Endothelial cell (in vitro differentiated cells): ENCODE measurements around the gene RAPH1. TPM values are rescaled to one million over a fixed set of nuclear protein-coding genes. Genes with fewer than 3 reads are reported as not detected.
"Not testable (repeated sequence)": the region's sequence is repeated elsewhere in the genome, so short reads cannot be mapped to it uniquely, and the experiment has no call there.

Experiments used
- DNase-seq: peaks from one replicate; pipeline ENCODE4 v3.0.0; 2021; ENCODE audit warnings: low spot score
- H3K27ac Mint-ChIP-seq: one replicate; pipeline ENCODE4 v1.8.0; 2021; ENCODE audit warnings: mixed read lengths, inconsistent platforms; ENCODE audit not compliant: unreplicated experiment
- H3K27me3 Mint-ChIP-seq: one replicate; pipeline ENCODE4 v1.8.0; 2021; ENCODE audit warnings: mild to moderate bottlenecking, moderate library complexity, mixed read lengths, inconsistent platforms; ENCODE audit not compliant: unreplicated experiment
- H3K36me3 Mint-ChIP-seq: one replicate; pipeline ENCODE4 v1.8.0; 2021; ENCODE audit warnings: mild to moderate bottlenecking, low read depth, mixed read lengths, inconsistent platforms; ENCODE audit not compliant: unreplicated experiment
- H3K4me1 Mint-ChIP-seq: one replicate; pipeline ENCODE4 v1.8.0; 2021; ENCODE audit warnings: mild to moderate bottlenecking, mixed read lengths, inconsistent platforms; ENCODE audit not compliant: unreplicated experiment
- H3K4me3 Mint-ChIP-seq: one replicate; pipeline ENCODE4 v1.8.0; 2021; ENCODE audit warnings: mild to moderate bottlenecking, mixed read lengths, inconsistent platforms; ENCODE audit not compliant: unreplicated experiment
- H3K9me3 Mint-ChIP-seq: one replicate; pipeline ENCODE4 v1.8.0; 2021; ENCODE audit warnings: mixed read lengths, inconsistent platforms; ENCODE audit not compliant: unreplicated experiment
- CTCF ChIP-seq: fragments of 200-600 bp; sonication (generic); IDR thresholded peaks from one replicate; pipeline ENCODE4 v1.5.0; 2021; ENCODE audit warnings: antibody characterized with exemption; ENCODE audit not compliant: unreplicated experiment
- total RNA-seq: library from RNA; stranded (reverse); fragmentation: NEBNext Ultra II Directional; extraction: Animal tissue kit (Norgen Biotek cat#: 25700); gene quantifications from one replicate; pipeline ENCODE4 v1.2.1, GENCODE V29; 2021; ENCODE audit not compliant: unreplicated experiment

RAPH1 gene
- total RNA-seq, 1 donor from 2014 or later = 74.1 TPM

DNA sequence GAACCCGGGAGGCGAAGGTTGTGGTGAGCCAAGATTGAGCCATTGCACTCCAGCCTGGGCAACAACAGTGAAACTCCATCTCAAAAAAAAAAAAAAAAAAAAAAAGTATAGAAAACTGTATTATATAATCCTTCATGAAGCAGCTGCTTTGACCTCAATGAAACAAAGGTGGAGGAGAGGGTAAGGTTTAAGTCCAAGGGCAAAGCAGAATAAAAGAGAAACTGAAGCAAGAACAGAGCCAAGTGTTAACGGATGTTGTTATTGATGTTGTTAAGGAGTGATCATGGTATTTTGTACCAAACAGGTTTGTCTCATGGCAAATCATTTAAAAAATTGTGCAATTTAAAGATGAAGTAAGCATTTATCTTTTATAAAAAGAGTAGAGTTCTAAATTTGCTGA is 7.4 kb downstream of the RAPH1 start:
- Mint-ChIP-seq H3K9me3 (no peaks in the 10 kb centered on the region), H3K4me3 (no peak overlapping the region), H3K4me1 (peaks cover 4% of the 10 kb centered on the region), H3K27ac (no peak overlapping the region), H3K27me3 (no peaks in the 10 kb centered on the region), H3K36me3 (no peaks in the 10 kb centered on the region)
- no peak for TF ChIP-seq CTCF
- DNase-seq = no peak

DNA sequence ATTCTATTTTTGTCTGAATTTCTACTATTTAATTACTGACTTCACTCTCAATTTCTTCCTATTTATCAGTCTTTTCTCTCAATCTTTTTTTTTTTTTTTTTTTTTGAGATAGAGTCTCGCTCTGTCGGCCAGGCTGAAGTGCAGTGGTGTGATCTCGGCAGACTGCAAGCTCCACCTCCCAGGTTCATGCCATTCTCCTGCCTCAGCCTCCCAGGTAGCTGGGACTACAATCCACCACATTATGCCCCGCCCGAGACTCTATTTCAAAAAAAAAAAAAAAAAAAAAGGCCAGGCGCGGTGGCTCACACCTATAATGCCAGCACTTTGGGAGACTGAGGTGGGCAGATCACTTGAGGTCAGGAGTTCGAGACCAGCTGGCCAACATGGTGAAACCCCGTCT is 21.8 kb downstream of the RAPH1 start:
- not testable (repeated sequence) for H3K27ac Mint-ChIP-seq, H3K9me3 Mint-ChIP-seq, H3K27me3 Mint-ChIP-seq, H3K36me3 Mint-ChIP-seq, H3K4me3 Mint-ChIP-seq, H3K4me1 Mint-ChIP-seq, DNase-seq

GRCh38 chr2:203510941-203511305 is 24.2 kb downstream of the RAPH1 start:
- Mint-ChIP-seq H3K4me1 (no peaks in the 10 kb centered on the region), H3K9me3 (no peaks in the 10 kb centered on the region), H3K4me3 (no peak overlapping the region), H3K27me3 (peaks cover 3% of the 10 kb centered on the region), H3K36me3 (peaks cover 3% of the 10 kb centered on the region), H3K27ac (no peak overlapping the region)
- DNase-seq = no peak
- TF ChIP-seq CTCF = no peak

DNA sequence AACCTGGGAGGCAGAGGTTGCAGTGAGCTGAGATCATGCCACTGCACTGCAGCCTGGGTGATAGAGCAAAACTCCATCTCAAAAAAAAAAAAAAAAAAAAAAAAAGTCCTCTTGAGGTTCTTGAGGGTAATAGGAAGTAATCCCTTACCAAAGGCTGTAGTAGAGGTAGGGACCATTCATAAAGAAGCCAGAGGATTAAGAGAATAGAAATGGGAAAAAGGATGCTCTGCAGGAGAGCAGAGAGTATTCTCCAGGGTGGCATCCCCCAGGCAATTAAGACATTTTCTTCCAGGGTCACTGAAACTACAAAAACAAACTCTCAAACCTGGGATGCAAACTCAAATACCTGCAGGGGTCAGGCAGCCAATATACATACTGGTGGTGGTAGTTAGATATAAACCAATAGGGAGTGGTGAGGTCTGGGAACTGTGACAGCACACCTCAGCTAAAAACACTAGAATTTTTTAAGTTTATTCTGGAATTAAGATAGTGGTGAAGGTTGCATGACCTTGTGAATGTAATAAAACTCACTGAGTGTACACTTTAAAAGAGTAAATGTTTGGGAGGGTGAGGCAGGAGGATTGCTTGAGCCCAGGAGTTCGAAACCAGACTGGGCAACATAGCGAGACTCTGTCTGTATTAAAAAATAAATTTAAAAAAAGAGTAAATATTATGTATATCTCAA is 24.7 kb downstream of the RAPH1 start:
- Mint-ChIP-seq H3K4me3 (no peak overlapping the region), H3K27ac (no peak overlapping the region), H3K4me1 (no peaks in the 10 kb centered on the region), H3K36me3 (peaks cover 3% of the 10 kb centered on the region), H3K9me3 (no peaks in the 10 kb centered on the region), H3K27me3 (peaks cover 3% of the 10 kb centered on the region)
- DNase-seq = no peak
- TF ChIP-seq CTCF = no peak

DNA sequence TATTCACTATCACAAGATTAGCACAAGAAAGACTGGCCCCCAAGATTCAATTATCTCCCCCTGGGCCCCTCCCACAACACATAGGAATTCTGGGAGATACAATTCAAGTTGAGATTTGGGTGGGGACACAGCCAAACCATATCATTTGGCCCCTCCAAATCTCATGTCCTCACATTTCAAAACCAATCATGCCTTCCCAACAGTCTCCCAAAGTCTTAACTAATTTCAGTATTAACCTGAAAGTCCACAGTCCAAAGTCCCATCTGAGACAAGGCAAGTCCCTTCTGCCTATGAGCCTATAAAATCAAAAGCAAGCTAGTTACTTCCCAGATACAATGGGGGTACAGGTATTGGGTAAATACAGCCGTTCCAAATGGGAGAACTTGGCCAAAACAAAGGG is 31.6 kb downstream of the RAPH1 start:
- DNase-seq, H3K9me3 Mint-ChIP-seq, H3K27ac Mint-ChIP-seq, H3K27me3 Mint-ChIP-seq: not testable (repeated sequence)
- H3K4me3 Mint-ChIP-seq = peak overlapping the region; percentile 62
- peaks cover 24% of the 10 kb centered on the region for H3K4me1 Mint-ChIP-seq
- peaks cover 15% of the 10 kb centered on the region for H3K36me3 Mint-ChIP-seq

GRCh38 chr2:203501873-203502272 is 33.2 kb downstream of the RAPH1 start:
- Mint-ChIP-seq H3K4me1 (peaks cover 24% of the 10 kb centered on the region), H3K36me3 (peaks cover 15% of the 10 kb centered on the region), H3K9me3 (no peaks in the 10 kb centered on the region), H3K27me3 (peaks cover 2% of the 10 kb centered on the region), H3K27ac (no peak overlapping the region), H3K4me3 (no peak overlapping the region)
- TF ChIP-seq CTCF = no peak
- DNase-seq = no peak
